HFFc6 (cell line): ENCODE data around the gene VWA1. TPM values are rescaled to one million over a fixed set of nuclear protein-coding genes. Genes with fewer than 3 reads are reported as not detected.

Source experiments
- DNase-seq: peaks from one replicate; pipeline ENCODE4 v3.0.0-alpha.2; 2018
- H3K27ac Mint-ChIP-seq: 2 replicates; pipeline ENCODE4 v1.8.0; 2020; ENCODE audit warnings: mild to moderate bottlenecking, mixed read lengths
- H3K27me3 Mint-ChIP-seq: 2 replicates; pipeline ENCODE4 v1.8.0; 2021; ENCODE audit warnings: mild to moderate bottlenecking, moderate library complexity, mixed read lengths; ENCODE audit not compliant: insufficient read depth
- H3K36me3 Mint-ChIP-seq: 2 replicates; pipeline ENCODE4 v1.8.0; 2021; ENCODE audit warnings: low read depth, mixed read lengths
- H3K4me1 Mint-ChIP-seq: 2 replicates; pipeline ENCODE4 v1.8.0; 2020; ENCODE audit warnings: low read depth, mixed read lengths
- H3K4me3 Mint-ChIP-seq: 2 replicates; pipeline ENCODE4 v1.8.0; 2020; ENCODE audit warnings: mild to moderate bottlenecking, moderate library complexity, mixed read lengths
- H3K9me3 Mint-ChIP-seq: 2 replicates; pipeline ENCODE4 v1.8.0; 2020; ENCODE audit warnings: mild to moderate bottlenecking, mixed read lengths
- CTCF ChIP-seq: fragments of 200-600 bp; sonication (generic); IDR thresholded peaks from 2 replicates; pipeline ENCODE4 v1.5.0; 2021; ENCODE audit warnings: antibody characterized with exemption, mild to moderate bottlenecking
- long read RNA-seq: library from polyadenylated mRNA; unstranded; transcript quantifications from one replicate; pipeline ENCODE4 v2.0.0, GENCODE V29; 2019
- total RNA-seq, 6 experiments: library from RNA; stranded (reverse); fragmentation: NEBNext Ultra II Directional; extraction: Animal tissue kit (Norgen Biotek cat#: 25700); gene quantifications; 2 replicates in 1 of 6; 3 replicates in 5 of 6; pipeline ENCODE4 v1.2.3, GENCODE V29; 2021

Gene VWA1
- total RNA-seq: under 1 TPM in 5 of 6 experiments, not detected in 1; 0.12 to 0.33 (median 0.24) TPM
- long read RNA-seq: 0 reads

- H3K4me1 Mint-ChIP-seq: no peaks in the 10 kb centered on the region; the same call in 1 of the 2 replicates
- TF ChIP-seq CTCF: no peak
- DNase-seq: no peak
- no peaks in the 10 kb centered on the region for H3K9me3 Mint-ChIP-seq
- H3K36me3 Mint-ChIP-seq: no peaks in the 10 kb centered on the region
- no peak within 1 kb of the TSS for H3K27ac Mint-ChIP-seq
- H3K4me3 Mint-ChIP-seq: no peak within 1 kb of the TSS
- H3K27me3 Mint-ChIP-seq: peaks cover 4% of the 10 kb centered on the region; the same call in 1 of the 2 replicates
Observed at GRCh38 chr1:1435106-1435903, at the start of gene VWA1. VWA1 (plus strand) TSS chr1:1435690; CDS start chr1:1435749, 59 bp downstream.

GRCh38 chr1:1385931-1386330, 49.6 kb upstream of the VWA1 start:
- Mint-ChIP-seq H3K36me3 (peaks cover 41% of the 10 kb centered on the region), H3K4me1 (no peaks in the 10 kb centered on the region), H3K27me3 (peaks cover 3% of the 10 kb centered on the region), H3K4me3 (no peak overlapping the region), H3K9me3 (no peaks in the 10 kb centered on the region), H3K27ac (no peak overlapping the region)
- TF ChIP-seq CTCF: no peak
- no peak for DNase-seq

GRCh38 chr1:1387098-1388077, 48.1 kb upstream of the VWA1 start:
- Mint-ChIP-seq H3K27ac (no peak overlapping the region), H3K4me3 (no peak overlapping the region), H3K9me3 (no peaks in the 10 kb centered on the region), H3K4me1 (no peaks in the 10 kb centered on the region), H3K27me3 (peaks cover 3% of the 10 kb centered on the region), H3K36me3 (peaks cover 52% of the 10 kb centered on the region)
- no peak for DNase-seq
- TF ChIP-seq CTCF: no peak

GRCh38 chr1:1388078-1388472, 47.4 kb upstream of the VWA1 start:
- Mint-ChIP-seq H3K4me3 (no peak overlapping the region), H3K27me3 (peaks cover 3% of the 10 kb centered on the region), H3K9me3 (no peaks in the 10 kb centered on the region), H3K4me1 (no peaks in the 10 kb centered on the region), H3K36me3 (peaks cover 56% of the 10 kb centered on the region), H3K27ac (no peak overlapping the region)
- TF ChIP-seq CTCF: no peak
- DNase-seq: no peak

- TF ChIP-seq CTCF: no peak
- H3K4me1 Mint-ChIP-seq: no peaks in the 10 kb centered on the region
- H3K4me3 Mint-ChIP-seq: no peak overlapping the region
- no peaks in the 10 kb centered on the region for H3K27me3 Mint-ChIP-seq
- no peak for DNase-seq
- peaks cover 73% of the 10 kb centered on the region for H3K36me3 Mint-ChIP-seq
- no peak overlapping the region for H3K27ac Mint-ChIP-seq
- no peaks in the 10 kb centered on the region for H3K9me3 Mint-ChIP-seq
Observed at GRCh38 chr1:1390675-1391074, 44.8 kb upstream of the VWA1 start.
